Body of pancreas (tissue), 4 donors: ENCODE results near the gene HNRNPK. TPM values are rescaled to one million over a fixed set of nuclear protein-coding genes. Genes with fewer than 3 reads are reported as not detected.

Experiments used
- ATAC-seq: fragments of 150-250 bp; one replicate; pipeline ENCODE4 v1.9.1; 2016
- DNase-seq, 4 donors: peaks; one replicate each; pipeline ENCODE4 v3.0.0-alpha.2; 2019
- H3K27ac ChIP-seq, 4 donors: fragments of 200-600 bp; sonication (generic); 1 replicate in 3 of 4; 2 replicates in 1 of 4; pipeline versions ENCODE4 v1.5.1 to v1.6.1; 2016 to 2019; ENCODE audit warnings: mild to moderate bottlenecking in 1 of 4, mixed read lengths in 1 of 4, moderate library complexity in 1 of 4
- H3K27me3 ChIP-seq, 2 donors: fragments of 200-600 bp; sonication (generic); one replicate each; pipeline ENCODE4 v1.6.0; 2016; ENCODE audit warnings: mild to moderate bottlenecking in 1 of 2
- H3K36me3 ChIP-seq, 2 donors: fragments of 200-600 bp; sonication (generic); replicated peaks in 1 of 2; 2 replicates each; pipeline ENCODE4 v1.5.1; 2016; ENCODE audit warnings: low read depth in 2 of 2; ENCODE audit not compliant: insufficient read depth in 1 of 2
- H3K4me1 ChIP-seq: fragments of 200-600 bp; sonication (generic); one replicate; pipeline ENCODE4 v1.6.0; 2016
- H3K4me3 ChIP-seq, 2 donors: fragments of 200-600 bp; sonication (generic); 1 replicate in 1 of 2; 2 replicates in 1 of 2; pipeline ENCODE4 v1.5.1; 2016 to 2019
- H3K9me3 ChIP-seq, 3 donors: fragments of 200-600 bp; sonication (generic); 1 replicate in 2 of 3; 2 replicates in 1 of 3; pipeline ENCODE4 v1.5.1; 2016
- POLR2A ChIP-seq, 3 donors: fragments of 450-650 bp; IDR thresholded peaks; one replicate each; pipeline ENCODE4 v1.6.1; 2016; ENCODE audit warnings: antibody characterized with exemption in 3 of 3, mild to moderate bottlenecking in 2 of 3
- WGBS, 2 donors: methylation state at CpG; one replicate each; pipeline ENCODE4 v1.1.5; 2017; 5-methylcytosine and 5-hydroxymethylcytosine counted together
- intact Hi-C: fragments of 100-400 bp; cut with DNase I; formaldehyde crosslinking; loops from one replicate; pipeline ENCODE4 v1.15.1; 2023
- total RNA-seq, 2 donors: library from RNA; depleted of rRNA; stranded (reverse); fragments of >200 nt; gene quantifications; one replicate each; pipeline ENCODE4 v1.1.0, GENCODE V29; 2016
- TF ChIP-seq, protein P1 (sequence below), 7 experiments: fragments of 450-650 bp in 4 of 7; fragments of 200-600 bp in 3 of 7; sonication (generic) in 3 of 7; IDR thresholded peaks; one replicate each; pipeline ENCODE4 v1.5.1; 2016 to 2019; ENCODE audit warnings: antibody characterized with exemption in 7 of 7

HNRNPK gene
- total RNA-seq, 2 donors from 2014 or later = 132 to 223 TPM

DNA sequence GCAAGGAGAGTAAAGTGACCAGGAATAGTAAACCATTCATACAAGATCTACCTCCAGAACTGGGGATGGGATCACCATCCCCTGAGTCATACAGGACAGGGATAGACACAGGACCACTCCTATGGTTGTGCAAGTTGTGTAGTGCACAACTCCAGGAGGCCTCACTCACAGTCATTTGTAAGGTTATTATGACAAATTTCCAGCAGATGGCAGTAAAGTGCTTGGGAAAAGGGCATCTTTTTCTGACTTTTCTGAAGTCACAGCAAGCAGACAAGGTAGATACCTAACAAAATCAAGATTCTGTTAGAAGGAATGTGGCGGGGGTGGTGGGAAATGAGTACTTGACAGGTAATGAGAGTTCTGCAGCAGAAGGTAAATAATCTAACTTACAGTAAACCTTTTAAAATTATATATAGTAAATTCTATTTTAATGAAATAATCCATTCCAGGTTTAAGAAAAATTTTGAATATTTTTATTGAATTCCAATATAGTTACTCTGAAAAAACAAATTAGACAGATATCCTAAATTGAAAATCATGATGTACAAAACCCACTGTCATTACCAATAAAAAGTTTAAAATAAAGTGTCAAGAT, 42.1 kb downstream of the HNRNPK start:
- Histone ChIP-seq H3K36me3 (peaks cover 0 to 3% of the 10 kb centered on the region in 2 donors), H3K4me3 (no peak overlapping the region), H3K9me3 (no peaks in the 10 kb centered on the region), H3K27me3 (no peaks in the 10 kb centered on the region), H3K4me1 (peaks cover 18% of the 10 kb centered on the region), H3K27ac (no peak overlapping the region)
- no peak for TF ChIP-seq POLR2A (IDR thresholded peaks at IDR 0.05)
- TF ChIP-seq, protein P1, sequence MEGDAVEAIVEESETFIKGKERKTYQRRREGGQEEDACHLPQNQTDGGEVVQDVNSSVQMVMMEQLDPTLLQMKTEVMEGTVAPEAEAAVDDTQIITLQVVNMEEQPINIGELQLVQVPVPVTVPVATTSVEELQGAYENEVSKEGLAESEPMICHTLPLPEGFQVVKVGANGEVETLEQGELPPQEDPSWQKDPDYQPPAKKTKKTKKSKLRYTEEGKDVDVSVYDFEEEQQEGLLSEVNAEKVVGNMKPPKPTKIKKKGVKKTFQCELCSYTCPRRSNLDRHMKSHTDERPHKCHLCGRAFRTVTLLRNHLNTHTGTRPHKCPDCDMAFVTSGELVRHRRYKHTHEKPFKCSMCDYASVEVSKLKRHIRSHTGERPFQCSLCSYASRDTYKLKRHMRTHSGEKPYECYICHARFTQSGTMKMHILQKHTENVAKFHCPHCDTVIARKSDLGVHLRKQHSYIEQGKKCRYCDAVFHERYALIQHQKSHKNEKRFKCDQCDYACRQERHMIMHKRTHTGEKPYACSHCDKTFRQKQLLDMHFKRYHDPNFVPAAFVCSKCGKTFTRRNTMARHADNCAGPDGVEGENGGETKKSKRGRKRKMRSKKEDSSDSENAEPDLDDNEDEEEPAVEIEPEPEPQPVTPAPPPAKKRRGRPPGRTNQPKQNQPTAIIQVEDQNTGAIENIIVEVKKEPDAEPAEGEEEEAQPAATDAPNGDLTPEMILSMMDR (IDR thresholded peaks at IDR 0.05) = peak in 6 of 7 experiments; percentile 44 to 73 (median 68)
- ATAC-seq (peak; percentile 47), DNase-seq (peak in 1 of 4 donors; percentile 25)
- 17 to 34% methylated on average over 1 of the region's 1 CpG for WGBS, 2 donors
- intact Hi-C loops = no loop called here

DNA sequence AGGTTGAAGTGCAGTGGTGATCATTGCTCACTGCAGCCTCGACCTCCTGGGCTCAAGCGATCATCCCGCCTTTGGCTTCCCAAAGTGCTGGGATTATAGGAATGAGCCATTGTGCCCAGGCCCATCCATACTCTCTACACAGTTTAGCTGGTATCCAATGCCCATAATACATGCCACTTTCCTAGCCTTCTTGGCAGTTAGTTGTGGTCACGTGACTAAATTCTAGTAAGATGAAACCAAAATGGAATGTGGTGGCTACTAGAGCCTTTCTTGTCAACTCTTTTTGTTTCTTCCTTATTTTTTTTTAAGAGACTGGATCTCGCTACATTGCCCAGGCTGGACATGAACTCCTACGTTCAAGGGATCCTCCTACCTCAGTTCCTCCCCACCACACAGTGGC, 43.5 kb downstream of the HNRNPK start:
- intact Hi-C loops = no loop called here
- no peak for ATAC-seq

DNA sequence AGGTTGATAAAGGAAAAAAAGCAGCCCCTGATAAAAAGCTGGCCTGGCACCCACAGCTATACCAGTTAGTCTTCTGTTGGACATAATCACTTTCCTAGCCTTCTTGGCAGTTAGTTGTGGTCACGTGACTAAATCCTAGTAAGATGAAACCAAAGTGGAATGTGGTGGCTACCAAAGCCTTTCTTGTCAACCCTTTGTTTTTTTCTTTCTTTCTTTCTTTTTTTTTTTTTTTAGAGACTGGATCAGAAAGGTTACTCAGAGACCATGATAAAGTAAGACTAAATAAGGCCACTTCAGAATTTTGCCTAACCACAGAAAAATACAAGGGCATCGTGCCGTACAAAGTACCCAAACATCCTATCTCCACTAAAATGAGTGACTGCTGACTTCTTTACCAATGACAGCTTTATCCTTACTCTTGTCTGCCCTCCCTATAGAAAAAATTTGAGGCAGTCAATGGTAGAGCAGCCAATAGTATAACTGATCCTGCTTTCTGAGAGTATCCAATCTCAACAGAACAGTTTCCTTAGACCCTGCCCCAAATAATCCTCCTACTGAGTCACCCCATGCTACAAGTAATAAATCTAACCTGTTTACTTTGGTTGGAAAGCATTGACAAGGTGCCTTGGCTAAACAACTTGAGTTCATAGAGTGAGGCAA, 44.6 kb downstream of the HNRNPK start:
- DNase-seq = peak in 3 of 4 donors; percentile 43 to 56 (median 47)
- Histone ChIP-seq H3K4me1 (peaks cover 13% of the 10 kb centered on the region), H3K9me3 (no peaks in the 10 kb centered on the region), H3K36me3 (no peaks in the 10 kb centered on the region), H3K27ac (peak overlapping the region in 2 of 4 donors; percentile 33 to 56), H3K4me3 (no peak overlapping the region), H3K27me3 (no peaks in the 10 kb centered on the region)
- intact Hi-C loops = no loop called here
- TF ChIP-seq, protein P1 (IDR thresholded peaks at IDR 0.05) = no peak
- no peak for TF ChIP-seq POLR2A (IDR thresholded peaks at IDR 0.05)
- peak; percentile 77 for ATAC-seq
- WGBS, 2 donors = 67% methylated on average over 3 of the region's 3 CpGs

More for the DNA sequence above, 43.5 kb downstream of the HNRNPK start:
- Histone ChIP-seq H3K36me3 (no peaks in the 10 kb centered on the region), H3K27me3 (no peaks in the 10 kb centered on the region), H3K27ac (no peak overlapping the region), H3K4me1 (peaks cover 18% of the 10 kb centered on the region), H3K4me3 (no peak overlapping the region), H3K9me3 (no peaks in the 10 kb centered on the region)
- no peak for DNase-seq
- TF ChIP-seq, protein P1 (IDR thresholded peaks at IDR 0.05) = no peak
- no peak for TF ChIP-seq POLR2A (IDR thresholded peaks at IDR 0.05)
- 75 to 84% methylated on average over 6 of the region's 6 CpGs for WGBS, 2 donors

DNA sequence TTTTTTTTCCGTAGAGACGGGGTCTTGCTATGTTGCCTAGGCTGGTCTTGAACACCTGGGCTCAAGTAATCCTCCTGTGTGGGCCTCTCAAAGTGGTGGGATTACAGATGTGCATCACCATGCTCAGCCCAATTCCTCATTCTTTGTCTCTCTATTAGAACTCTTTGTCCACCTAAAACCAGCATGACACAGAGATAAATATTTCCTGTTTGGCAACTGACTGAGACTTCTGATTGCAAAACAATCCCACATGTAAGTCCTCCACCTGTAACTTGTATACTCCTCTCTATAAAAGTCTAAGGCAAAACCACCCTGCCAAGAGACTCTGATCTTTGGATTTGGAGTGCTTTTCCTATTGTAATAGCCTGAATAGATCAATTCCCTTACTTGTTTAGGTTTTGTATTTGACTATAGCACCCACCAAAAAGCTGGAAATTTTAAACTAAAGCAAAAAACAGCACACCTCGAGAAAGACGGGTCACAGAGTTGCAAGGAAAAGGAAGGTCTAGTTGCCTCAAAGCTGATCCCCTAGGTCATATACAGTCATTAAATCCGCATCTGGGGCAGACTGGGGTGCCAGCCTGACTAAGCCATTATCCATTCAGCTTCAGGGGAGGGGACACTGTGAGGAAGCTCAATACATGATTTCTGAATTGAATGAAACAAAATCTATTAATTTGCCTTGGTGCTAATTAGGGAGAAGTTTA, 45.3 kb downstream of the HNRNPK start:
- Histone ChIP-seq H3K4me3 (no peak overlapping the region), H3K4me1 (peaks cover 13% of the 10 kb centered on the region), H3K27me3 (no peaks in the 10 kb centered on the region), H3K36me3 (no peaks in the 10 kb centered on the region), H3K27ac (peak overlapping the region in 2 of 4 donors; percentile 33 to 56), H3K9me3 (no peaks in the 10 kb centered on the region)
- WGBS, 2 donors = 59 to 65% methylated on average over 5 of the region's 5 CpGs
- DNase-seq = no peak
- TF ChIP-seq, protein P1 (IDR thresholded peaks at IDR 0.05) = no peak
- TF ChIP-seq POLR2A (IDR thresholded peaks at IDR 0.05) = no peak
- peak; percentile 54 for ATAC-seq
- intact Hi-C loops = no loop called here
